Measurements from ENCODE around the gene PPCDC. TPM values are rescaled to one million over a fixed set of nuclear protein-coding genes. Genes with fewer than 3 reads are reported as not detected.
"Not testable (repeated sequence)": the region's sequence is repeated elsewhere in the genome, so short reads cannot be mapped to it uniquely, and the experiment has no call there.

PPCDC gene
- total and polyA plus RNA-seq, 4 donors = 7.4 to 9.3 (median 8.4) TPM

DNA sequence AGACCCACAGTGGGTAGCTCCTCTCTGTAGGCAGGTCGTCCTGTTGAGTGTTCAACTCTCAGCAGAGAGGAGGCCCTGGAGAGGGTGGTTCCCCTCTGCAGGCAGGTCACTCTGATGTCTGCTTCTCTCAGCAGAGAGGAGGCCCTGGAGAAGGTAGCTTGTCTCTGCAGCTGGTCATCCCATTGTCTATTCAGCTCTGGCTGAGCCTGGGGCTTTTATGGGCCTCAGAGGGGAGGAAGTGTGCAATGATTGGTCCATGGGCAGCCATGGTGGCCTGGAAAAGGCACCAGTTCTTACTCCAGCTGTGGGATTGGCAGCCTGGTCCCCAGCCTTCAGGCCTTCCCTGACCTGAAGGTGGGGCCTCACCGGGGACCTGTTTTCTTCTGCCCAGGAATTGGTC lies 52.9 kb downstream of the PPCDC start:
- H3K27ac ChIP-seq (ENCODE audit: low read depth in 1 of 2, low read length in 2 of 2) = no peak overlapping the region
- H3K9me3 ChIP-seq (ENCODE audit: control insufficient read depth in 4 of 4, low read length in 3 of 4) = peaks cover 0 to 5% (median 0%) of the 10 kb centered on the region in 4 donors
- no peaks in the 10 kb centered on the region for H3K27me3 ChIP-seq (ENCODE audit: control insufficient read depth in 4 of 4, insufficient read depth in 4 of 4, low read length in 3 of 4)
- TF ChIP-seq MAX (IDR thresholded peaks at IDR 0.05) (no peak), NR2F2 (IDR thresholded peaks at IDR 0.05) (no peak), ZBTB33 (IDR thresholded peaks at IDR 0.05) (no peak), RXRA (IDR thresholded peaks at IDR 0.05) (no peak), EGR1 (IDR thresholded peaks at IDR 0.05; ENCODE audit: low read depth in 2 of 2) (no peak), FOXA2 (IDR thresholded peaks at IDR 0.05) (no peak), TAF1 (conservative IDR thresholded peaks at IDR 0.05) (no peak), GABPA (IDR thresholded peaks at IDR 0.05 in 1 of 2, conservative IDR thresholded peaks at IDR 0.05 in 1 of 2) (no peak), HNF4A (conservative IDR thresholded peaks at IDR 0.05) (no peak), YY1 (IDR thresholded peaks at IDR 0.05) (no peak), SP1 (IDR thresholded peaks at IDR 0.05) (no peak), FOXA1 (IDR thresholded peaks at IDR 0.05) (no peak), JUND (IDR thresholded peaks at IDR 0.05) (no peak), HNF4G (IDR thresholded peaks at IDR 0.05) (no peak), RAD21 (IDR thresholded peaks at IDR 0.05) (no peak)
- TF ChIP-seq, protein P1, sequence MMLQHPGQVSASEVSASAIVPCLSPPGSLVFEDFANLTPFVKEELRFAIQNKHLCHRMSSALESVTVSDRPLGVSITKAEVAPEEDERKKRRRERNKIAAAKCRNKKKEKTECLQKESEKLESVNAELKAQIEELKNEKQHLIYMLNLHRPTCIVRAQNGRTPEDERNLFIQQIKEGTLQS (IDR thresholded peaks at IDR 0.05) = no peak
- TF ChIP-seq, protein P2, sequence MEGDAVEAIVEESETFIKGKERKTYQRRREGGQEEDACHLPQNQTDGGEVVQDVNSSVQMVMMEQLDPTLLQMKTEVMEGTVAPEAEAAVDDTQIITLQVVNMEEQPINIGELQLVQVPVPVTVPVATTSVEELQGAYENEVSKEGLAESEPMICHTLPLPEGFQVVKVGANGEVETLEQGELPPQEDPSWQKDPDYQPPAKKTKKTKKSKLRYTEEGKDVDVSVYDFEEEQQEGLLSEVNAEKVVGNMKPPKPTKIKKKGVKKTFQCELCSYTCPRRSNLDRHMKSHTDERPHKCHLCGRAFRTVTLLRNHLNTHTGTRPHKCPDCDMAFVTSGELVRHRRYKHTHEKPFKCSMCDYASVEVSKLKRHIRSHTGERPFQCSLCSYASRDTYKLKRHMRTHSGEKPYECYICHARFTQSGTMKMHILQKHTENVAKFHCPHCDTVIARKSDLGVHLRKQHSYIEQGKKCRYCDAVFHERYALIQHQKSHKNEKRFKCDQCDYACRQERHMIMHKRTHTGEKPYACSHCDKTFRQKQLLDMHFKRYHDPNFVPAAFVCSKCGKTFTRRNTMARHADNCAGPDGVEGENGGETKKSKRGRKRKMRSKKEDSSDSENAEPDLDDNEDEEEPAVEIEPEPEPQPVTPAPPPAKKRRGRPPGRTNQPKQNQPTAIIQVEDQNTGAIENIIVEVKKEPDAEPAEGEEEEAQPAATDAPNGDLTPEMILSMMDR (IDR thresholded peaks at IDR 0.05; ENCODE audit: low read depth, low read length, missing input control) = no peak
- TF ChIP-seq, protein P3, sequence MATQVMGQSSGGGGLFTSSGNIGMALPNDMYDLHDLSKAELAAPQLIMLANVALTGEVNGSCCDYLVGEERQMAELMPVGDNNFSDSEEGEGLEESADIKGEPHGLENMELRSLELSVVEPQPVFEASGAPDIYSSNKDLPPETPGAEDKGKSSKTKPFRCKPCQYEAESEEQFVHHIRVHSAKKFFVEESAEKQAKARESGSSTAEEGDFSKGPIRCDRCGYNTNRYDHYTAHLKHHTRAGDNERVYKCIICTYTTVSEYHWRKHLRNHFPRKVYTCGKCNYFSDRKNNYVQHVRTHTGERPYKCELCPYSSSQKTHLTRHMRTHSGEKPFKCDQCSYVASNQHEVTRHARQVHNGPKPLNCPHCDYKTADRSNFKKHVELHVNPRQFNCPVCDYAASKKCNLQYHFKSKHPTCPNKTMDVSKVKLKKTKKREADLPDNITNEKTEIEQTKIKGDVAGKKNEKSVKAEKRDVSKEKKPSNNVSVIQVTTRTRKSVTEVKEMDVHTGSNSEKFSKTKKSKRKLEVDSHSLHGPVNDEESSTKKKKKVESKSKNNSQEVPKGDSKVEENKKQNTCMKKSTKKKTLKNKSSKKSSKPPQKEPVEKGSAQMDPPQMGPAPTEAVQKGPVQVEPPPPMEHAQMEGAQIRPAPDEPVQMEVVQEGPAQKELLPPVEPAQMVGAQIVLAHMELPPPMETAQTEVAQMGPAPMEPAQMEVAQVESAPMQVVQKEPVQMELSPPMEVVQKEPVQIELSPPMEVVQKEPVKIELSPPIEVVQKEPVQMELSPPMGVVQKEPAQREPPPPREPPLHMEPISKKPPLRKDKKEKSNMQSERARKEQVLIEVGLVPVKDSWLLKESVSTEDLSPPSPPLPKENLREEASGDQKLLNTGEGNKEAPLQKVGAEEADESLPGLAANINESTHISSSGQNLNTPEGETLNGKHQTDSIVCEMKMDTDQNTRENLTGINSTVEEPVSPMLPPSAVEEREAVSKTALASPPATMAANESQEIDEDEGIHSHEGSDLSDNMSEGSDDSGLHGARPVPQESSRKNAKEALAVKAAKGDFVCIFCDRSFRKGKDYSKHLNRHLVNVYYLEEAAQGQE (IDR thresholded peaks at IDR 0.05) = no peak
- no peaks in the 10 kb centered on the region for H3K36me3 ChIP-seq (ENCODE audit: control insufficient read depth in 4 of 4, insufficient read depth in 3 of 4, low read depth in 1 of 4, low read length in 3 of 4)
- WGBS = 95% methylated on average over 2 of the region's 2 CpGs
- no peak overlapping the region for H3K4me3 ChIP-seq (ENCODE audit: low read depth in 1 of 3, low read length in 3 of 3)
- no peaks in the 10 kb centered on the region for H3K4me1 ChIP-seq (ENCODE audit: control insufficient read depth in 4 of 4, insufficient read depth in 4 of 4, low read length in 3 of 4)
- no peak for DNase-seq (ENCODE audit: low spot score)
- no peak overlapping the region for H3K9ac ChIP-seq (ENCODE audit: low read depth in 1 of 2, low read length in 2 of 2)

DNA sequence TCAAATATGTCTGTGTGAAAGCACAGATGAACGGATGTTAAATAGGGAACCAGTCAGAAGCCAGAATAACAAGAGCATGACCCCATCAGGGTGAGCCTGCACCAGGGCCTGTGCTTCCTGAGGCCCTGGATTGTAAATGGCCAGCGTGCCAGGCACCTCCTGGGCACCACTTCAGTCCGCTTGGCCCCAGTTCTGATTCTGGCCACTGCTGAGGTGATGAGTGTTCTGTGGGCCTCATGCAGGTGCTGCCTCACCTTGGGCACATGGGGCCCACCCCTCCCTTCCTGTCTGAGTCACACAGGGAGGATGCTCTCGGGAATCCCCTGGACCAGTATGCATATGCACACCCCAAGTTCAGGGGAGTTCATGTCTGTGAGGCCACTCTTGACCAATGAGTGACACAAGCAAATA lies 54.2 kb downstream of the PPCDC start:
- H3K27ac ChIP-seq (ENCODE audit: low read depth in 1 of 2, low read length in 2 of 2); H3K27me3 ChIP-seq (ENCODE audit: control insufficient read depth in 4 of 4, insufficient read depth in 4 of 4, low read length in 3 of 4); H3K9me3 ChIP-seq (ENCODE audit: control insufficient read depth in 4 of 4, low read length in 3 of 4); H3K36me3 ChIP-seq (ENCODE audit: control insufficient read depth in 4 of 4, insufficient read depth in 3 of 4, low read depth in 1 of 4, low read length in 3 of 4); H3K4me3 ChIP-seq (ENCODE audit: low read depth in 1 of 3, low read length in 3 of 3); DNase-seq (ENCODE audit: low spot score); H3K4me1 ChIP-seq (ENCODE audit: control insufficient read depth in 4 of 4, insufficient read depth in 4 of 4, low read length in 3 of 4); H3K9ac ChIP-seq (ENCODE audit: low read depth in 1 of 2, low read length in 2 of 2): not testable (repeated sequence)
- WGBS = 82% methylated on average over 4 of the region's 4 CpGs
